H9 (cell line): ENCODE data around the gene RBM44. TPM values are rescaled to one million over a fixed set of nuclear protein-coding genes. Genes with fewer than 3 reads are reported as not detected.

Experiments used
- DNase-seq: peaks from one replicate; pipeline ENCODE4 v3.0.0-alpha.2; 2017
- H2AFZ ChIP-seq: one replicate; pipeline ENCODE4 v1.6.1; 2013; ENCODE audit warnings: mild to moderate bottlenecking, low read length, control low read depth, moderate library complexity
- H2AK5ac ChIP-seq: 2 replicates; pipeline ENCODE4 v1.6.1; 2013; ENCODE audit warnings: low read length, control low read depth, mixed read lengths; ENCODE audit not compliant: insufficient read length
- H2BK120ac ChIP-seq: one replicate; pipeline ENCODE4 v1.6.1; 2013; ENCODE audit warnings: low read depth, mild to moderate bottlenecking, low read length, control low read depth, inconsistent platforms; ENCODE audit not compliant: poor library complexity, severe bottlenecking
- H2BK12ac ChIP-seq: 2 replicates; pipeline ENCODE4 v1.6.1; 2013; ENCODE audit warnings: low read length, control low read depth, mixed read lengths, low read depth; ENCODE audit not compliant: insufficient read length
- H2BK15ac ChIP-seq: 2 replicates; pipeline ENCODE4 v1.6.1; 2013; ENCODE audit warnings: low read depth, low read length, control low read depth
- H2BK20ac ChIP-seq: one replicate; pipeline ENCODE4 v1.6.1; 2013; ENCODE audit warnings: low read depth, mild to moderate bottlenecking, low read length, control low read depth, inconsistent platforms; ENCODE audit not compliant: poor library complexity, severe bottlenecking
- H2BK5ac ChIP-seq: 2 replicates; pipeline ENCODE4 v1.6.1; 2013; ENCODE audit warnings: low read length, control low read depth, mixed read lengths; ENCODE audit not compliant: insufficient read length
- H3K14ac ChIP-seq: 2 replicates; pipeline ENCODE4 v1.6.1; 2013; ENCODE audit warnings: low read length, control low read depth; ENCODE audit not compliant: insufficient read depth
- H3K18ac ChIP-seq: 2 replicates; pipeline ENCODE4 v1.6.1; 2013; ENCODE audit warnings: low read depth, mild to moderate bottlenecking, mixed read lengths, low read length, control low read depth; ENCODE audit not compliant: insufficient read length
- H3K23ac ChIP-seq: 2 replicates; pipeline ENCODE4 v1.6.1; 2013; ENCODE audit warnings: low read length, control low read depth, mixed read lengths, low read depth; ENCODE audit not compliant: insufficient read length
- H3K23me2 ChIP-seq: 2 replicates; pipeline ENCODE4 v1.6.1; 2013; ENCODE audit warnings: low read depth, mild to moderate bottlenecking, mixed read lengths, low read length, control low read depth; ENCODE audit not compliant: insufficient read length, poor library complexity, severe bottlenecking
- H3K27ac ChIP-seq: 2 replicates; pipeline ENCODE4 v1.5.1; 2013; ENCODE audit warnings: low read length, control low read depth, mixed read lengths, low read depth; ENCODE audit not compliant: insufficient read length
- H3K27me3 ChIP-seq: 2 replicates; pipeline ENCODE4 v1.6.1; 2013; ENCODE audit warnings: low read length, control low read depth, inconsistent platforms; ENCODE audit not compliant: insufficient read depth
- H3K4ac ChIP-seq: 2 replicates; pipeline ENCODE4 v1.6.1; 2013; ENCODE audit warnings: low read depth, mild to moderate bottlenecking, control low read depth, inconsistent platforms, low read length, moderate library complexity
- H3K4me1 ChIP-seq: 2 replicates; pipeline ENCODE4 v1.6.1; 2013; ENCODE audit warnings: low read length, control low read depth, inconsistent platforms; ENCODE audit not compliant: insufficient read depth
- H3K4me2 ChIP-seq: 2 replicates; pipeline ENCODE4 v1.6.1; 2013; ENCODE audit warnings: low read length, control low read depth, mixed read lengths; ENCODE audit not compliant: insufficient read length, insufficient read depth
- H3K56ac ChIP-seq: 2 replicates; pipeline ENCODE4 v1.6.1; 2013; ENCODE audit warnings: low read depth, mild to moderate bottlenecking, mixed read lengths, low read length, control low read depth; ENCODE audit not compliant: insufficient read length
- H3K79me1 ChIP-seq: 2 replicates; pipeline ENCODE4 v1.6.1; 2013; ENCODE audit warnings: low read depth, mild to moderate bottlenecking, moderate library complexity, low read length, control low read depth, inconsistent platforms; ENCODE audit not compliant: insufficient read depth, poor library complexity, severe bottlenecking
- H3K79me2 ChIP-seq: 2 replicates; pipeline ENCODE4 v1.6.1; 2013; ENCODE audit warnings: low read length, control low read depth, inconsistent platforms; ENCODE audit not compliant: insufficient read depth
- H3K9ac ChIP-seq: 2 replicates; pipeline ENCODE4 v1.6.1; 2013; ENCODE audit warnings: low read length, control low read depth, mixed read lengths; ENCODE audit not compliant: insufficient read length; ENCODE audit errors: extremely low read depth
- H3K9me3 ChIP-seq: one replicate; pipeline ENCODE4 v1.6.1; 2013; ENCODE audit warnings: low read depth, low read length, inconsistent platforms; ENCODE audit not compliant: control insufficient read depth
- H3T11ph ChIP-seq: one replicate; pipeline ENCODE4 v1.6.1; 2013; ENCODE audit warnings: mild to moderate bottlenecking, low read length, control low read depth, inconsistent platforms
- H4K20me1 ChIP-seq: one replicate; pipeline ENCODE4 v1.6.1; 2013; ENCODE audit not compliant: control insufficient read depth, insufficient read length, insufficient read depth
- H4K5ac ChIP-seq: 2 replicates; pipeline ENCODE4 v1.6.1; 2013; ENCODE audit warnings: low read depth, mild to moderate bottlenecking, mixed read lengths, low read length, control low read depth; ENCODE audit not compliant: insufficient read length
- H4K8ac ChIP-seq: replicated peaks from 2 replicates; pipeline ENCODE4 v1.6.1; 2013; ENCODE audit warnings: low read length, control low read depth, mixed read lengths, low read depth; ENCODE audit not compliant: insufficient read length
- H4K91ac ChIP-seq: 2 replicates; pipeline ENCODE4 v1.6.1; 2013; ENCODE audit warnings: low read depth, mild to moderate bottlenecking, moderate library complexity, mixed read lengths, low read length, control low read depth; ENCODE audit not compliant: insufficient read length
- H3K27ac Mint-ChIP-seq, 3 experiments: 2 replicates in 2 of 3; 3 replicates in 1 of 3; pipeline ENCODE4 v1.8.0; 2020 to 2021; ENCODE audit warnings: mixed read lengths in 3 of 3, mild to moderate bottlenecking in 1 of 3, moderate library complexity in 1 of 3
- H3K27me3 Mint-ChIP-seq: 2 replicates; pipeline ENCODE4 v1.8.0; 2021; ENCODE audit warnings: low read depth, mild to moderate bottlenecking, moderate library complexity, mixed read lengths
- H3K36me3 Mint-ChIP-seq, 3 experiments: 2 replicates in 2 of 3; 3 replicates in 1 of 3; pipeline ENCODE4 v1.8.0; 2020 to 2021; ENCODE audit warnings: low read depth in 3 of 3, mixed read lengths in 3 of 3; ENCODE audit not compliant: insufficient read depth in 1 of 3
- H3K4me1 Mint-ChIP-seq, 2 experiments: 2 replicates each; pipeline ENCODE4 v1.8.0; 2020; ENCODE audit warnings: mixed read lengths in 2 of 2
- H3K4me3 Mint-ChIP-seq, 2 experiments: 2 replicates in 1 of 2; 3 replicates in 1 of 2; pipeline ENCODE4 v1.8.0; 2020 to 2021; ENCODE audit warnings: mild to moderate bottlenecking in 2 of 2, mixed read lengths in 2 of 2, moderate library complexity in 1 of 2
- H3K9me3 Mint-ChIP-seq, 2 experiments: 2 replicates in 1 of 2; 3 replicates in 1 of 2; pipeline ENCODE4 v1.8.0; 2020; ENCODE audit warnings: mild to moderate bottlenecking in 2 of 2, mixed read lengths in 2 of 2, moderate library complexity in 1 of 2
- CTCF ChIP-seq: fragments of 200-600 bp; sonication (generic); conservative IDR thresholded peaks from 3 replicates; pipeline ENCODE4 v1.8.0; 2021; ENCODE audit warnings: antibody characterized with exemption, mild to moderate bottlenecking
- WGBS: extraction: QIAGEN DNeasy Blood & Tissue Kit; methylation state at CpG from one replicate; pipeline ENCODE4 v1.1.7; 2013; ENCODE audit warnings: missing lambda C conversion rate, low lambda C conversion rate, mixed read lengths; ENCODE audit not compliant: insufficient read length; ENCODE audit errors: extremely low coverage; 5-methylcytosine and 5-hydroxymethylcytosine counted together
- long read RNA-seq: library from polyadenylated mRNA; unstranded; transcript quantifications from one replicate; pipeline ENCODE4 v2.0.0, GENCODE V29; 2020
- total RNA-seq: library from RNA; stranded (reverse); gene quantifications from 2 replicates; pipeline ENCODE4 v1.2.1, GENCODE V29; 2021

Gene RBM44
- total RNA-seq = 0.15 and 0.22 TPM in 2 replicates
- long read RNA-seq = 0 reads

DNA sequence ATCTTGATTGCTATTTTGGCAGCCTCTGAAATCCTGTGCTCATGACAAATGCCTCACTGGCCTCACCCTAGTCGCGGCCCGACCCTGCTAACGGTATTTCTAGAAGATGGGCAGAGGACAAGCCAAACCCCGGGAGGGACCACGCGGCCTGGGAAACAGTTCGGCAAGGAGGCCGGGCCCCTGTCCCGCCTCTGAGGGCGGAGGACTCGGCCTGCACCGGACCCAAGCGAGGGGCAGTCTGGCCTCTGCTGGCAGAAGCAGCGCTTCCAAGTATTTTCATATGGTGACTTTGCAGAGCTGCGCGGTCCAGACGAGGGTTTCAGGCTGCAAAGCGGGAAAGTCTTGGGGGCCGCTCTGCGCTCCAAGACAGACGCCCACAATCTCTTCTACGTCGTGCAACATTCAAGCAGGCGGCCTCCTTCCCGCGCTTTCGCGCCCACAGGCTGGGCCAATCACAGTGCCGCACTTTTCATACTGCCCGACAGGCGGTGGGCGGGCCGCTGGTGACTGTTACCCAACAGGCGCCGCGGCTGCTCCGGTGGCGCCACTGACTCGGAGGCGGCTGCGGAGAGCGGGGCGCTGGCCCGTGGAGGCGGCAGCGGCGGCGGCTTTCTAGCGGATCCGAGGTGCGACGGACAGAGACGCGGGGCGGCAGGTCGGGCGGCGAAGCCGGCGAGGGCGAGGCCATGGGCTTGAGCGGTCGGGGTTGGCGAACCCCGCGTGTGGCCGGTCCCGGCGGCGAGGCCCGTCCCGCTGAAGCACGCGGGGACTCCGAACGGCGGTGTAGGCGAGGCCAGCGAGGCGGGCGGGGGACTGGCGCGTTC, at the start of gene RBM44:
Gene RBM44 (plus strand): TSS at position 544 of the 824 bp plus-strand sequence. CDS start 14,831 bp downstream, outside the sequence.
- H4K91ac ChIP-seq = no peak within 1 kb of the TSS
- no peaks in the 10 kb centered on the region for H3K9me3 ChIP-seq
- H2BK15ac ChIP-seq = no peak within 1 kb of the TSS
- H3K4me1 ChIP-seq = no peaks in the 10 kb centered on the region
- Mint-ChIP-seq H3K27ac (no peak within 1 kb of the TSS), H3K36me3 (no peaks in the 10 kb centered on the region), H3K27me3 (no peaks in the 10 kb centered on the region; the same call in 1 of the 2 replicates), H3K4me1 (no peaks in the 10 kb centered on the region), H3K9me3 (peaks cover 1 to 9% of the 10 kb centered on the region in 2 experiments; a peak in 2 of 5 replicates), H3K4me3 (no peak within 1 kb of the TSS)
- no peaks in the 10 kb centered on the region for H3K27me3 ChIP-seq
- H2AK5ac ChIP-seq = no peak within 1 kb of the TSS
- no peak within 1 kb of the TSS for H3K9ac ChIP-seq
- WGBS = no CpG with 5 or more reads among the region's 84 CpGs
- no peak within 1 kb of the TSS for H3K4ac ChIP-seq
- H3K14ac ChIP-seq = no peak within 1 kb of the TSS
- H3K79me1 ChIP-seq = no peaks in the 10 kb centered on the region
- no peak within 1 kb of the TSS for H3K4me2 ChIP-seq
- no peak within 1 kb of the TSS for H4K8ac ChIP-seq
- no peak within 1 kb of the TSS for H2BK120ac ChIP-seq
- no peak within 1 kb of the TSS for H2BK20ac ChIP-seq
- no peak within 1 kb of the TSS for H3K18ac ChIP-seq
- DNase-seq = peak; percentile 39
- H3K27ac ChIP-seq = no peak within 1 kb of the TSS
- no peak within 1 kb of the TSS for H3T11ph ChIP-seq
- H2AFZ ChIP-seq = no peak within 1 kb of the TSS
- H2BK12ac ChIP-seq = no peak within 1 kb of the TSS
- H3K56ac ChIP-seq = no peak within 1 kb of the TSS
- no peak within 1 kb of the TSS for H3K23ac ChIP-seq
- no peaks in the 10 kb centered on the region for H4K20me1 ChIP-seq
- H3K23me2 ChIP-seq = no peaks in the 10 kb centered on the region
- no peak within 1 kb of the TSS for H2BK5ac ChIP-seq
- TF ChIP-seq CTCF = no peak
- H4K5ac ChIP-seq = no peak within 1 kb of the TSS
- no peaks in the 10 kb centered on the region for H3K79me2 ChIP-seq
